ENCODE data around the gene AMBP. TPM values are rescaled to one million over a fixed set of nuclear protein-coding genes. Genes with fewer than 3 reads are reported as not detected.

Gene AMBP
- polyA plus RNA-seq, 1 of the 3 experiments (the other 2 are of a cell fraction): 0.16 TPM

DNA sequence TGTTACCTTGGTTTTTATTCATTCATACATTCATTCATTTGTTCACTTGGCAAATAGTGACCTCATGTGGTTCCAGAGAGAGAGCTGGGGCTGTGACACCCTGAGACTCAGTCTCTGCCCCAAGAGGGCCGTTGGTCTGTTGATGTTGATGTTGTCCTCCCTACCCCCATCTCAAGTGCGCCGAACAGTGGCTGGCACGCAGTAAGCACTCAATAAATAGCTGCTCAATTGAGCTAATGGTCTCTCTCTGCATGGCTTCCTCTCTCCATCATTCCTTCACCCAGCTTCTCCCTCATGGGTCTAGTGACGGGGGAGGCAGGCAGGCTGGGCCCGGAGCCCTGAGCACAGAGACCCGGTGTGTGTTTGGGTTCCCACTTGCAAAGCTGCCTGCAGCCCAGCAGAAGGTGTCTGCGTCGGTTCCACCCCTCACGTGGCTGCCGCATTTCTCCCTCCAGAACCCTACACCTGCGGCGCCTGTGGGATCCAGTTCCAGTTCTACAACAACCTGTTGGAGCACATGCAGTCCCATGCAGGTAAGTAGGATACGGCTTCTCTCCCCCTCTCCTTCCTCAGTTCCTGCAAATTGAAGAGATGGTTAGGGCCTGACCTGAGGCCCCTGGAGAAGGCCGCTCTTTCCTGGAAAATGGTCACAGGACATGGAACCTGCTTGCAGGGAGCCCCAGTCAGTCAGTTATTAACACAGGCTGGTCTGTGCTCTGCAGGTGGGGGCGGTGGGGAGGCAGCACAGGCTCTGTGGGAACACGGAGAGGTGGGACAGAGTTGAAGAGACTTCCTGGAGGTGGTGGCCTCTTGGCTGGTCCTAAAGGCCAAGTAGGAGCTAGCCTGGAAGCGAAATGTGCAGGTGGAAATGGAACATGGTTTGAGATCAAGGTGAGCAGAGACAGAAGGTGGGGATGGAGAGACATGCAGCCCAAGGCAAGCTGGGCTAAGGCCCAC, 42.0 kb downstream of the AMBP start:
- DNase-seq: no peak
- 92% methylated on average over 18 of the region's 18 CpGs for WGBS (ENCODE audit: low lambda C conversion rate)

GRCh38 chr9:114035221-114035844, 42.8 kb downstream of the AMBP start:
- 95% methylated on average over 12 of the region's 17 CpGs for WGBS (ENCODE audit: low lambda C conversion rate)
- Histone ChIP-seq H3F3A (replicated peaks; ENCODE audit: insufficient read depth) (no peaks in the 10 kb centered on the region), H2AFZ (ENCODE audit: low read depth) (no peak overlapping the region), H3K9ac (no peak overlapping the region), H3K27me3 (ENCODE audit: insufficient read depth) (no peaks in the 10 kb centered on the region), H3K4me2 (no peak overlapping the region), H3K36me3 (replicated peaks in 1 of 2; ENCODE audit: control insufficient read depth in 1 of 2, insufficient read depth in 2 of 2, low read length in 1 of 2) (peaks cover 25 to 64% of the 10 kb centered on the region in 2 experiments), H3K79me2 (ENCODE audit: insufficient read depth) (no peaks in the 10 kb centered on the region), H3K4me3 (ENCODE audit: low read depth in 2 of 2, low read length in 1 of 2) (no peak overlapping the region), H3K9me3 (no peaks in the 10 kb centered on the region), H3K9me2 (no peaks in the 10 kb centered on the region), H4K20me1 (ENCODE audit: insufficient read depth) (no peaks in the 10 kb centered on the region), H3K27ac (ENCODE audit: low read depth in 2 of 2, low read length in 1 of 2) (no peak overlapping the region; a peak in 1 of 4 replicates), H3K4me1 (ENCODE audit: control insufficient read depth in 1 of 2, insufficient read depth in 2 of 2, low read depth in 1 of 2, low read length in 1 of 2) (no peaks in the 10 kb centered on the region; a peak in 1 of 4 replicates)
- POLR2A ChIA-PET: no interaction called here
- TF ChIP-seq ZBTB33 (IDR thresholded peaks at IDR 0.05; ENCODE audit: borderline replicate concordance, low read depth) (no peak), POLR2AphosphoS5 (IDR thresholded peaks at IDR 0.05; ENCODE audit: low read depth, low read length) (no peak), FOXM1 (IDR thresholded peaks at IDR 0.05; ENCODE audit: low read depth) (no peak), FOSL2 (IDR thresholded peaks at IDR 0.05; ENCODE audit: borderline replicate concordance, low read depth) (no peak), FOXJ3 (CRISPR knock-in tag; IDR thresholded peaks at IDR 0.05) (no peak), EP300 (IDR thresholded peaks at IDR 0.05; ENCODE audit: borderline replicate concordance in 1 of 2, low read depth in 1 of 2, low read length in 1 of 2) (no peak), RXRA (IDR thresholded peaks at IDR 0.05; ENCODE audit: borderline replicate concordance, low read depth) (no peak), TCF12 (IDR thresholded peaks at IDR 0.05) (no peak), TAF1 (IDR thresholded peaks at IDR 0.05; ENCODE audit: borderline replicate concordance, low read depth, low read length) (no peak), YY1 (IDR thresholded peaks at IDR 0.05; ENCODE audit: low read depth) (no peak)
- TF ChIP-seq, protein P1, sequence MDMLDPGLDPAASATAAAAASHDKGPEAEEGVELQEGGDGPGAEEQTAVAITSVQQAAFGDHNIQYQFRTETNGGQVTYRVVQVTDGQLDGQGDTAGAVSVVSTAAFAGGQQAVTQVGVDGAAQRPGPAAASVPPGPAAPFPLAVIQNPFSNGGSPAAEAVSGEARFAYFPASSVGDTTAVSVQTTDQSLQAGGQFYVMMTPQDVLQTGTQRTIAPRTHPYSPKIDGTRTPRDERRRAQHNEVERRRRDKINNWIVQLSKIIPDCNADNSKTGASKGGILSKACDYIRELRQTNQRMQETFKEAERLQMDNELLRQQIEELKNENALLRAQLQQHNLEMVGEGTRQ (IDR thresholded peaks at IDR 0.05; ENCODE audit: borderline replicate concordance, low read depth, low read length): no peak
- TF ChIP-seq, protein P2, sequence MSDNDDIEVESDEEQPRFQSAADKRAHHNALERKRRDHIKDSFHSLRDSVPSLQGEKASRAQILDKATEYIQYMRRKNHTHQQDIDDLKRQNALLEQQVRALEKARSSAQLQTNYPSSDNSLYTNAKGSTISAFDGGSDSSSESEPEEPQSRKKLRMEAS (IDR thresholded peaks at IDR 0.05; ENCODE audit: low read depth): no peak
- TF ChIP-seq, protein P3, sequence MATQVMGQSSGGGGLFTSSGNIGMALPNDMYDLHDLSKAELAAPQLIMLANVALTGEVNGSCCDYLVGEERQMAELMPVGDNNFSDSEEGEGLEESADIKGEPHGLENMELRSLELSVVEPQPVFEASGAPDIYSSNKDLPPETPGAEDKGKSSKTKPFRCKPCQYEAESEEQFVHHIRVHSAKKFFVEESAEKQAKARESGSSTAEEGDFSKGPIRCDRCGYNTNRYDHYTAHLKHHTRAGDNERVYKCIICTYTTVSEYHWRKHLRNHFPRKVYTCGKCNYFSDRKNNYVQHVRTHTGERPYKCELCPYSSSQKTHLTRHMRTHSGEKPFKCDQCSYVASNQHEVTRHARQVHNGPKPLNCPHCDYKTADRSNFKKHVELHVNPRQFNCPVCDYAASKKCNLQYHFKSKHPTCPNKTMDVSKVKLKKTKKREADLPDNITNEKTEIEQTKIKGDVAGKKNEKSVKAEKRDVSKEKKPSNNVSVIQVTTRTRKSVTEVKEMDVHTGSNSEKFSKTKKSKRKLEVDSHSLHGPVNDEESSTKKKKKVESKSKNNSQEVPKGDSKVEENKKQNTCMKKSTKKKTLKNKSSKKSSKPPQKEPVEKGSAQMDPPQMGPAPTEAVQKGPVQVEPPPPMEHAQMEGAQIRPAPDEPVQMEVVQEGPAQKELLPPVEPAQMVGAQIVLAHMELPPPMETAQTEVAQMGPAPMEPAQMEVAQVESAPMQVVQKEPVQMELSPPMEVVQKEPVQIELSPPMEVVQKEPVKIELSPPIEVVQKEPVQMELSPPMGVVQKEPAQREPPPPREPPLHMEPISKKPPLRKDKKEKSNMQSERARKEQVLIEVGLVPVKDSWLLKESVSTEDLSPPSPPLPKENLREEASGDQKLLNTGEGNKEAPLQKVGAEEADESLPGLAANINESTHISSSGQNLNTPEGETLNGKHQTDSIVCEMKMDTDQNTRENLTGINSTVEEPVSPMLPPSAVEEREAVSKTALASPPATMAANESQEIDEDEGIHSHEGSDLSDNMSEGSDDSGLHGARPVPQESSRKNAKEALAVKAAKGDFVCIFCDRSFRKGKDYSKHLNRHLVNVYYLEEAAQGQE (IDR thresholded peaks at IDR 0.05; ENCODE audit: low read depth, low read length): no peak
- no peak for DNase-seq
- CTCF ChIA-PET: interaction anchor here (0.9 to 1.1 kb wide), 4 partner anchors 12 to 255 kb away, joined by 3 to 5 read pairs (median 3); no protein-coding TSS in a partner anchor

More for the DNA sequence above, 42.0 kb downstream of the AMBP start:
- Histone ChIP-seq H3K79me2 (ENCODE audit: insufficient read depth) (no peaks in the 10 kb centered on the region), H3K27ac (ENCODE audit: low read depth in 2 of 2, low read length in 1 of 2) (no peak overlapping the region), H3K4me3 (ENCODE audit: low read depth in 2 of 2, low read length in 1 of 2) (no peak overlapping the region), H3K4me2 (no peak overlapping the region), H4K20me1 (ENCODE audit: insufficient read depth) (no peaks in the 10 kb centered on the region), H3F3A (replicated peaks; ENCODE audit: insufficient read depth) (no peaks in the 10 kb centered on the region), H3K9me3 (no peaks in the 10 kb centered on the region), H3K27me3 (ENCODE audit: insufficient read depth) (no peaks in the 10 kb centered on the region), H3K9me2 (no peaks in the 10 kb centered on the region), H3K4me1 (ENCODE audit: control insufficient read depth in 1 of 2, insufficient read depth in 2 of 2, low read depth in 1 of 2, low read length in 1 of 2) (no peaks in the 10 kb centered on the region; a peak in 1 of 4 replicates), H2AFZ (ENCODE audit: low read depth) (no peak overlapping the region), H3K9ac (no peak overlapping the region), H3K36me3 (replicated peaks in 1 of 2; ENCODE audit: control insufficient read depth in 1 of 2, insufficient read depth in 2 of 2, low read length in 1 of 2) (peaks cover 25 to 61% of the 10 kb centered on the region in 2 experiments)
- TF ChIP-seq NRF1 (IDR thresholded peaks at IDR 0.05; ENCODE audit: low read depth, low read length): no peak
- ChIA-PET POLR2A (no interaction called here), CTCF (interaction anchor here (0.9 to 1.0 kb wide), 3 partner anchors 11 to 254 kb away, joined by 3 to 5 read pairs (median 3); no protein-coding TSS in a partner anchor)
